GM19035 (cell line): ENCODE measurements around the gene DPYD.

Experiments used
- ATAC-seq: cut with Tn5 transposase; IDR thresholded peaks from one replicate; pipeline ENCODE4 v1.9.1; 2021; ENCODE audit not compliant: unreplicated experiment

Gene DPYD

GRCh38 chr1:97726386-97726785 is 194.4 kb downstream of the DPYD start:
- ATAC-seq = no peak

DNA sequence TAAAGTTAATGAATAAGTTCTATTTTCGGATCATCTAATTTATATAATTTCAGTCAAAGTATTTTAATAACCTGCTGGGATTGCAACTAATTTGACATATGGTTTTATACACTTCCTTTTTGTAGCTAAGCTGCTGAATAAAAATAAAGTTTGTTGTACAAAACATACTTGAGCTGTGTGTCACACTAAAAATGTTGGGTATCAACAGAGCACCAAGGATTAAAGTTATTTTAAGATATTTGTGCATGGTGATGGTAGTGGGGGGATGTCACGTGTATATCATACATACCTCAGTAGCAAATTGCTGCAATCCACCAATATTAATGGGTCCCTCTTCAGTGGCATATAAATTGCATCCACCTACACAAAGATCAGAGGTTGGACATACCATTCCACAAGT is 199.6 kb downstream of the DPYD start:
- no peak for ATAC-seq

- no peak for ATAC-seq
Observed at GRCh38 chr1:97712980-97713379, 207.9 kb downstream of the DPYD start.

- no peak for ATAC-seq
Observed at GRCh38 chr1:97711858-97712257, 209.0 kb downstream of the DPYD start.

DNA sequence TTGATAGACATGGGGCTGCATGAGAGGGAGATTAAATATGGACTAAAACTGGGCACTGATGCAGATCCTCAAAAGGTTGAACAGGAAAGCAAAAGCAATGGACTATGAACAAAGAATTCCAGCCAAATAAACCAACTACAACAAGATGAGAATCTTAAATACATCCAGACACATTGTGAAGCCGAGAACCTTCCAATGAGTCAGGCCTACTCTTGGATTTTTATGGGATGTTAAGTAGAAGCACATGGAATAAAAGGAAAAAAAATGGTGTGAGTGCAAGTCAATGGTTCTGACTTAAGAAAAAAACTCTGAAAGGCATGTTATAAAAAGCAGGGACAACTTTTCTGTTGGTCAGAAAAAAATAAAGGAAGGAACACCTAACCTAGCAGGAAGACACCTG is 227.2 kb downstream of the DPYD start:
- ATAC-seq = no peak

DNA sequence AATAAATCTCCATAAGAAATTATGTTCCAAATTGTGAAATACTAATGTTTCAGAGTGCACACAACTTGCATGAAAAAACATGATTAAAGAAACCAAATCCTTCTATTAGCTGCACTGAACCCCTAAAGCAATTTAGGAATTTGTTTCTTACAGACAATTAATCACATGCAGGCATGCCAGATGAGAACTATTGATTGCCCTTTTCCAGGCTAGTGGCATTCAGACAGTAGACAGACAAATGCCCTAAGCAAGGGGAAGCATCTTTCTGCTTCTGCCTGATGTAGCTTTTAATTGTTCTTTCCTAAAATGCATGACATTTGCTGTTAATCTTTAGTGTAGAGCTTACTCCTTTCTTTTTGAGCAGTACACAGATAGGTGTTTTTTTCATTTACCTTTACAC is 229.5 kb downstream of the DPYD start:
- ATAC-seq = no peak

DNA sequence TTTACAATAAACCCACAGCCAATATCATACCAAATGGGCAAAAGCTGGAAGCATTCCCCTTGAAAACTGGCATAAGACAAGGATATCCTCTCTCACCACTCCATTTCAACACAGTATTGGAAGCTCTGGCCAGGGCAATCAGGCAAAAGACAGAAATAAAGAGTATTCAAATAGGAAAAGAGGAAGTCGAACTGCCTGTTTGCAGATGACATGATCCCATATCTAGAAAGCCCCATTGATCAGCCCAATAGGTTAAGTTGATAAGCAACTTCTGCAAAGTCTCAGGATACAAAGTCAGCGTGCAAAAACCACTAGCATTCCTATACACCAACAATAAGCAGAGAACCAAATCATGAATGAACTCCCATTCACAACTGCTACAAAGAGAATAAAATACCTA is 235.5 kb downstream of the DPYD start:
- ATAC-seq = no peak

DNA sequence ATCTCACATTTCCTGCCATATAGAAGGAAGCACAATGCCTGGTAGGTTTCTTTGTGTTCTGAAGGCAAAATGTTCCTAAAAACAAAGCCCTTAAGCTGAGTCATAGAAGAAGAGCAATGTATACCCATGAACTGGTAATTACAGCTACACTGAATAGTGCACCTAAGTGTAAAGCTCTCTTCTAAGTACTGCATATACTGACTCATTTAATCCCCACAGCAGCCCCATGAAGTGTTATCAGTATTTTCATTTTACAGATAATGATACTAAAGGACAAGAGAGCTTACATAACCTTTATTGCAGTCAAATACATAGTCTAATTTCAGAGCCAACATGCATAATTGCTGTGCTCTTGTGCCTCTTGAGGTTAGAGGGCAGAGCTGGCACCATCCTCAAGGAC is 239.9 kb downstream of the DPYD start:
- ATAC-seq = no peak

DNA sequence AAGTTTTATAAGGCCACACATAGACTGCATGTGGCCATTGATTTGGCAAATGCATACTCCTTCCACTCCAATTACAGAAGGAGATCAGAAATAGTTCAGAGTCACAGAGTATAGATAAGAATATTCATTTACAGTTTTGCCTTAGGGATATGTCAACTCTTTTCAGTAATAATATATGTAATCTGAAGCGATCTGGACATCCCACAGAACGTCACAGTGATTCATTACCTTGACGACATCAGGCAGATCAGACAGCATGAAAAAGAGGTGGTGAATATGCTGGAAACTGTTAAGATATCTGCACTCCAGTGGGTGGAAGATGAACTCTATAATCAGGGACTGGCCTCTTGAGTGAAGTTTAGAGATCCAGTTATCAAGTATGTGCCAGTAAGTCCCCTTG is 240.4 kb downstream of the DPYD start:
- no peak for ATAC-seq

- ATAC-seq = no peak
Observed at GRCh38 chr1:97677702-97678101, 243.1 kb downstream of the DPYD start.

GRCh38 chr1:97674517-97674916 is 246.3 kb downstream of the DPYD start:
- ATAC-seq = no peak

GRCh38 chr1:97668945-97669344 is 251.9 kb downstream of the DPYD start:
- no peak for ATAC-seq

DNA sequence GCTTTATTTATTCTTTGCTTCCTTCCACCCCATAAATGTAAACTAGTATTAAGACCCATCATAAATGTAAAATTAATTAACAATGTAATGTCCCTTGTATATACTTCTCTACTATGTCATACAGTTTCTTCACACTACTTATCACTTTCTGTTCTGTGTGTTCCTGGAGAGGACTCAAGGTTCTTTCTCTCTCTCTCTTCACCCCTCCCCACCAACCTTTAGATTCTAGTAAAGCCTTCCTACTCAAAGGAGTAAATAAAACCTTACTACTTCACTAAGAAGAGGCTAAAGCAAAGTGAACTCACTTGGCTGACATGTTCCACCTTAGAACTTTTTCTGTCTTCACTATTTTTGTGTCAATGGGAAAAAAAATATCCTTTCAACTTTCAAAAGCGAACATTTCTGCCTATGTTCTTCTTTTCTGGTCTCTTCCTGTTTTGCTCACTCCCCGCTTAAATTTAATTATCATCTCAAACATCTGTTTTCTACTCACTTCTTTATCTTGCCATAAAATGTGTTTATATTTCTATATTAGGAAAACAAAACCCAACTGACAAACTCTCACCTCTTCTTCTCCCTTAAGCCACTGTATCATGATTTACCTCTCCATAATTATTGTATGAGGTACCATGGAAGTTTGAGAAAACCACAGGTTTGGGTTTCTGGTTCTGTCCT is 260.3 kb downstream of the DPYD start:
- ATAC-seq = no peak

GRCh38 chr1:97654876-97655585 is 265.8 kb downstream of the DPYD start:
- no peak for ATAC-seq

DNA sequence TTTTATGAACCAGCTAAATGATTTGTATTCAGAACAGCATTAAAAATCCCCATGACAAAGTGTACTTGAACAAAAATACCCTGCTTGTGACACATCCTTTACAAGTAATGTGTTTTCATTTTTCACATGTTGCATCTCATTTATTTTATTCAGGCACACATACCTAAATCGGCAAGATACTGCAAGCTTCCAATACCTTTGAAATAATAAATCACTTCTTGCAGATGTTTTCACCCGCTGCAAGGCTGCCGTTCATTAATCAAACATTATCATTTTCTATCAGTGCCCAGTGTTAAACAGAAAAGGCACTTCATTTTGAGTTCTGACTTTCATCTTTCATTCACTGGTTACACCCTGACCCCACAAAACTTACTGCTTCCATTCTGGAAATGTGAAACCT is 269.6 kb downstream of the DPYD start:
- no peak for ATAC-seq

GRCh38 chr1:97649591-97649990 is 271.2 kb downstream of the DPYD start:
- no peak for ATAC-seq

- no peak for ATAC-seq
Observed at GRCh38 chr1:97647776-97648175, 273.1 kb downstream of the DPYD start.

DNA sequence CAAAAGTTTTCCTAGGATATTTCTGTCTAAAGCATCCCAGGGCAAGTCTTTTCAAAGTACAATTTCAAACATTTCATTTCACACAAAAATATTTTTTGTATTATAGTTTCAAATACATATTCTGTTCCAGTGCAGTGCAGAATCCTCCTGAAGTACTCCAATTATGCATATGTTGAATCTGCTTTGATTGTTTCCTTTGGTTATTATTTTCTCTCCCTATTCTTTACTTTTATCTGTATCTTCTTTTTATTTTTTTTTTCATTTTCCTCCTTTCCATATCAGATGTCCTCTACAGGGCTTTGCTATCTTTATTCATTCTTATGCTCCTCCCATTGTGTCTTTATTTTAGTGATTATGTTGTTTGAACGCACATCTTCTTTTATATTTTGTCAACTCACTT is 274.8 kb downstream of the DPYD start:
- no peak for ATAC-seq

GRCh38 chr1:97640677-97641076 is 280.2 kb downstream of the DPYD start:
- no peak for ATAC-seq

- ATAC-seq = no peak
Observed at GRCh38 chr1:97636941-97637340, 283.9 kb downstream of the DPYD start.

DNA sequence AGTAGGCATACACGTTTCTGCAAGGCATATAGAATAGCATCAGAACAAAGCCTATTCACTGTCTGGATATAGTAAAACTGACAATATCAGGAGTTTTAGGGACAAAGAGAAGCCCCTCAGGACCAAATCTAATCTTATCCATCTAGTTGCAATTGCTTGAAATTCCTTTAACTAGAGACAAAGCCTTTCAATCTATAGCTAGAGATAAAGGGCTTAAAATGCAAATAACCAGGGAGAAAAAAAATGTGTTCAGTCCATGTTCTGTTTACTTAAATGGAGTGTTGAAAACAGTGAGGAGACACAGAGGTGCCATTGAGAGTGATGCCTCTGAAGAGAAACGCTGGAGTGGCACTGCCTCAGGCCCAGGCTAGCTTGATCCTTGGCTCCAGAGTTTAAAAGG is 286.1 kb downstream of the DPYD start:
- no peak for ATAC-seq

DNA sequence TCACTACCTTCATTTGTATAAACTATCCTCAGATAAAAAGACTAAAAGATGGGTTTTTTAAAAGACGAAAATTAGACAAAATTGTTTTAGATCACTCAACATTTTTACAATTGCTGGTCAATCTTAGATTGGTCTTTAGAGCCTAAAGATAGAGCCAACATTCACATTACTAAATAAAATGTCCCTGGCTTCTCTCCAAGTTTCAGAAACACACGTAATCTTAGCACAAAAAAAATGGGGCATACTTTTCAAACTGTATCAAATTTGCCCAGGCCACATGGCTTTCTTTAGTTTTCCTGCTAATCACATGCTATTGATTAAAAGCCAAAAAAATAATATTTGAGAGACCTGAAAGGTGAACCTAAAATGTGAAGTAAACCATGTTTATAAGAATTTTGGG is 288.1 kb downstream of the DPYD start:
- ATAC-seq = no peak

DNA sequence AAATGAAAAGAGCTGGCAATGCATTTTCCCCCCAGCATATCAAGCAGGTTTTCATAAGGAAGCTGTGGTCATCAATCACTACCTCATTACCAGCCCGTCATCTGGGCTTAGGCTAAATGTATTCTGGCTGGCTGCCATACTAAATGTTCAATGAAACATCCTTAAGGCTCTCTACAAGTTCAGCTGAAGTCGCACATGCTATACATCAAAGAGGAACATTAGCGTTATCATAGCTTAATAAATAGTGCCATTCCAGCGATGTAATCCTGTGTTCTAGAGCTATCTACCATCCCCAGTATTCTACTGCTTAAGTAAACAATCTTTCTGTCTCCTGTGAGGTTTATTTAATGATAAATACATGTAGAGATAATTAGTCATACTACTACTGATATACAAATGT is 288.8 kb downstream of the DPYD start:
- ATAC-seq = no peak
